Measurements from ENCODE around the gene NBPF3. TPM values are rescaled to one million over a fixed set of nuclear protein-coding genes. Genes with fewer than 3 reads are reported as not detected.

NBPF3 gene
- polyA plus RNA-seq, 2 of the 4 experiments (the other 2 are of a cell fraction) = 7.4 to 8.5 TPM

DNA sequence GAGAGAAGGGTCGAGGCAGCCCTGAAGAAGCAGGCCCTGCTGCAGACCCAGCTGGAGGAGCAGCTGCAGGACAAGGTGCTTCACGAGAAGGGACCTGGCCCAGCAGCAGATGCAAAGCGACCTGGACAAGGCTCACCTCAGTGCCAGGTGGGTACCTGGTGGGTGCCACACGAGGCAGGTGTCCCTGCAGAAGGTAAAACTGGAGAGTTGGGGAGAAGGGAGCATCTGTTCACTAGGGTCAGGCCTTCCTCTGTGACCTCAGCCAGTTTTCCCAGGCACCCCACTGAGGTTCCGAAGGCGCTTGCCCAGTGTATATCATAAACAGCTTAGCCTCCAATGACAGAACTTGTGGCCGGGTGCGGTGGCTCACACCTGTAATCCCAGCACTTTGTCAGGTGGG lies 5.5 kb upstream of the NBPF3 start (continued):
- TF ChIP-seq MAFK (IDR thresholded peaks at IDR 0.05; ENCODE audit: partially characterized antibody) (no peak), MAZ (IDR thresholded peaks at IDR 0.05; ENCODE audit: borderline replicate concordance, low read depth, low read length) (no peak), HOXA7 (CRISPR knock-in tag; IDR thresholded peaks at IDR 0.05) (no peak), NR3C1 (IDR thresholded peaks at IDR 0.05) (no peak)
- TF ChIP-seq, protein P1, sequence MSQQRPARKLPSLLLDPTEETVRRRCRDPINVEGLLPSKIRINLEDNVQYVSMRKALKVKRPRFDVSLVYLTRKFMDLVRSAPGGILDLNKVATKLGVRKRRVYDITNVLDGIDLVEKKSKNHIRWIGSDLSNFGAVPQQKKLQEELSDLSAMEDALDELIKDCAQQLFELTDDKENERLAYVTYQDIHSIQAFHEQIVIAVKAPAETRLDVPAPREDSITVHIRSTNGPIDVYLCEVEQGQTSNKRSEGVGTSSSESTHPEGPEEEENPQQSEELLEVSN (IDR thresholded peaks at IDR 0.05; ENCODE audit: borderline replicate concordance, low read depth) = no peak

DNA sequence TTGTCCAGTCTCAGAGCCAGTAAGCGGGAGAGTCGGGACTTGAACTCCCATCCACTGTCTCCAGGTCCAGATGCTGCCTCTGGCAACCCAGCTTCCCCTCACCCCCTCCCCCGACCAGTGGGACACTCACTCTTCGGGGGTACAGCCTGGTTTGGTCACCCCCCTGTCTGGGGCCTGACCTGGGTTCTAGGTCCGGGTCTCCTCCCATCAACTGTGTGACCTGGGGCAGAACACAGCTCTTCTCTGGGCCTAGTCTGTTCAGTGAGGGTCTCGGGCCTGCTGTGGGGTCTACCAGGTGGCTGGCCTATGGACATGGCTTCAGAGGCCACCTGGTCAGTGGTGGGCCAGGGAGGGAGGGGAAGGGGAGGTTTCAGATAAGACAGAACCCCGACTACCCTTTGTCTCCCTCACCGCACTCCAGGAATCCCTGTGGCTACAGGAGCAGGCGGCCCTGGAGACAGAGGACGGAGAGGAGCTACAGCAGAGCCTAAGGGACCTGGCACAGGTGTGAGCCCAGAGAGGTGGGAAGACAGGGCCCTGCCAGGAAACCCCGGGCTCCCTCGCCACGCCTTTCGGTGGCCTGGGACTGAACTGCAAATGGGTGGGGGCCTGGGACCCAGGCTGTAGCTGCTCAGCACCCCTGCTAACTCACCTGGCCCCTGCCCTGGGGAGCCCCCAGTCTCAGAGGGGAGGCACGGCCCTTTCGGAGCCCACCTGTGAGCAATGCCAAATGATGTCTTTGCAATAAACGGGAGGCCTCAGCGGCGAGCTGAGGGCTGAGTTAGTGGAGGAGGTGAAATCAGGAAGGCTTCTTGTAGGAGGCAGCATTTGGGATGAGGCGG lies 4.1 kb upstream of the NBPF3 start:
- TF ChIP-seq ZFP36 (IDR thresholded peaks at IDR 0.05; ENCODE audit: borderline replicate concordance, partially characterized antibody) (peak; percentile 74), PHF8 (IDR thresholded peaks at IDR 0.05; ENCODE audit: borderline replicate concordance, low read depth) (no peak), ESRRA (IDR thresholded peaks at IDR 0.05; ENCODE audit: borderline replicate concordance, low read length) (no peak), RAD21 (conservative IDR thresholded peaks at IDR 0.05 in 1 of 2, IDR thresholded peaks at IDR 0.05 in 1 of 2) (no peak), JUNB (IDR thresholded peaks at IDR 0.05) (no peak)
- H3K27ac ChIP-seq = no peak overlapping the region
- no peak for ATAC-seq
- no peaks in the 10 kb centered on the region for H3K9me3 ChIP-seq
- no peak overlapping the region for H3K4me3 ChIP-seq
- FAIRE-seq = no peak
- H3K4me2 ChIP-seq = no peak overlapping the region
- ChIA-PET CTCF (no interaction called here), POLR2A (no interaction called here)
- peaks cover 5% of the 10 kb centered on the region; the same call in 2 of the 3 replicates for H3K4me1 ChIP-seq
- WGBS (ENCODE audit: missing lambda C conversion rate) = 82% methylated on average over 8 of the region's 20 CpGs
- no peak for DNase-seq (ENCODE audit: low read depth in 1 of 2, low spot score in 1 of 2)

DNA sequence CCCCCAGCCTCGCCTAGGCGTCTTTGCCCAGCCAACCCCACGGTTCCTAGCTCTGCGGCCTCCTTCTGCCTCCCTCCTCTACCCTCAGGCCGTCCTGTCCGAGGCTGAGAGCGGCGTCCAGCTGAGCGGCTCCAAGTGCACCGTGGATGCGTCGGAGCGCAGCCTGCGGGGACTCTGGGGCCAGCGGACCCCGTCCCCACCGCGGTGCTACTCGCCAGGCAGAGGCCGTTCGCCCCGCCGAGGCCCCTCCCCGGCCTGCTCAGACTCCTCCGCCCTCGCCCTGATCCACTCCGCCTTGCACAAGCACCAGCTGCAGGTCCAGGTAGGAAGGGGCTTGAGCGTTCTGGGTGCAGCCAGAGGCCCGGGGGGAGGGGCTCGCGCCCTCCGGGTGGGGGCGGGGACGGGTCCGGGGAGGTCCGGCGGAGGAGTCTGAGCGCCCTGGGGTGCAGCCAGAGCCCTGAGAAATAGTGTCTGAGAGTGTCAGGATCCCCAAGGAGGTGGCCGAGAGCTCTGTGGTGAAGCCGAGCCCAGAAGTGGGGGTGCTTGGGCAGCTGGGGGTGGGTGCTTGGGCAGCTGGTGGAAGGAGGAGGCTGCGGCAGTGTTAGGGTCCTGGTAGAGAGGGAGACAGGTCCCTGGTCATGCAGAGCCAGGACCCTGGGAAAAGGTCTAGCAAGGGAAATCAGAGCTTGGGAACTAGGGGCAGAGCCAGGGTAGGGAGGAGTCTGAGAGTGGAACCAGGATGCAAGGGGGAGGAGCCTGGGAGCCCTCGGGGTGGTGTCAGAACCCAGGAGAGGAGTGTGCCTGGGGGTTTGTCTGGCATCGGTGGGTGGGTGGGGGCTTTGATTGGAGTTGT lies 3.2 kb upstream of the NBPF3 start:
- WGBS (ENCODE audit: missing lambda C conversion rate) = 86% methylated on average over 17 of the region's 43 CpGs
- TF ChIP-seq, protein P2, sequence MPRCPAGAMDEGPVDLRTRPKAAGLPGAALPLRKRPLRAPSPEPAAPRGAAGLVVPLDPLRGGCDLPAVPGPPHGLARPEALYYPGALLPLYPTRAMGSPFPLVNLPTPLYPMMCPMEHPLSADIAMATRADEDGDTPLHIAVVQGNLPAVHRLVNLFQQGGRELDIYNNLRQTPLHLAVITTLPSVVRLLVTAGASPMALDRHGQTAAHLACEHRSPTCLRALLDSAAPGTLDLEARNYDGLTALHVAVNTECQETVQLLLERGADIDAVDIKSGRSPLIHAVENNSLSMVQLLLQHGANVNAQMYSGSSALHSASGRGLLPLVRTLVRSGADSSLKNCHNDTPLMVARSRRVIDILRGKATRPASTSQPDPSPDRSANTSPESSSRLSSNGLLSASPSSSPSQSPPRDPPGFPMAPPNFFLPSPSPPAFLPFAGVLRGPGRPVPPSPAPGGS (IDR thresholded peaks at IDR 0.05) = no peak
- TF ChIP-seq ESRRA (IDR thresholded peaks at IDR 0.05; ENCODE audit: borderline replicate concordance, low read length) = no peak
- TF ChIP-seq NFE2L2 (conservative IDR thresholded peaks at IDR 0.05; ENCODE audit: low read length) = no peak
- TF ChIP-seq JUNB (IDR thresholded peaks at IDR 0.05) = no peak
- no peak for TF ChIP-seq POLR2AphosphoS2 (conservative IDR thresholded peaks at IDR 0.05; ENCODE audit: low read length)
- TF ChIP-seq RAD21 (conservative IDR thresholded peaks at IDR 0.05 in 1 of 2, IDR thresholded peaks at IDR 0.05 in 1 of 2) = no peak
- no peak for TF ChIP-seq EHMT2 (IDR thresholded peaks at IDR 0.05; ENCODE audit: low read depth)
- no peak for TF ChIP-seq ZSCAN20 (CRISPR knock-in tag; IDR thresholded peaks at IDR 0.05)
- TF ChIP-seq, protein P3, sequence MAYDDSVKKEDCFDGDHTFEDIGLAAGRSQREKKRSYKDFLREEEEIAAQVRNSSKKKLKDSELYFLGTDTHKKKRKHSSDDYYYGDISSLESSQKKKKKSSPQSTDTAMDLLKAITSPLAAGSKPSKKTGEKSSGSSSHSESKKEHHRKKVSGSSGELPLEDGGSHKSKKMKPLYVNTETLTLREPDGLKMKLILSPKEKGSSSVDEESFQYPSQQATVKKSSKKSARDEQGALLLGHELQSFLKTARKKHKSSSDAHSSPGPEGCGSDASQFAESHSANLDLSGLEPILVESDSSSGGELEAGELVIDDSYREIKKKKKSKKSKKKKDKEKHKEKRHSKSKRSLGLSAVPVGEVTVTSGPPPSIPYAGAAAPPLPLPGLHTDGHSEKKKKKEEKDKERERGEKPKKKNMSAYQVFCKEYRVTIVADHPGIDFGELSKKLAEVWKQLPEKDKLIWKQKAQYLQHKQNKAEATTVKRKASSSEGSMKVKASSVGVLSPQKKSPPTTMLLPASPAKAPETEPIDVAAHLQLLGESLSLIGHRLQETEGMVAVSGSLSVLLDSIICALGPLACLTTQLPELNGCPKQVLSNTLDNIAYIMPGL (CRISPR knock-in tag; IDR thresholded peaks at IDR 0.05; ENCODE audit: borderline replicate concordance) = no peak
- no peak for TF ChIP-seq CBX2 (IDR thresholded peaks at IDR 0.05; ENCODE audit: borderline replicate concordance, low read depth)
- TF ChIP-seq PHF8 (IDR thresholded peaks at IDR 0.05; ENCODE audit: borderline replicate concordance, low read depth) = no peak
- ChIA-PET CTCF (no interaction called here), POLR2A (no interaction called here)
- Histone ChIP-seq H3K4me3 (no peak overlapping the region), H3K27ac (no peak overlapping the region), H3K4me1 (peaks cover 11% of the 10 kb centered on the region; the same call in 2 of the 3 replicates), H3K9me3 (no peaks in the 10 kb centered on the region), H3K4me2 (no peak overlapping the region)
- DNase-seq (ENCODE audit: low read depth in 1 of 2, low spot score in 1 of 2) = no peak
- no peak for ATAC-seq
- no peak for FAIRE-seq

Data from A549 (cell line).